Posterior vena cava (tissue), 2 donors: ENCODE measurements around the gene SYTL5. TPM values are rescaled to one million over a fixed set of nuclear protein-coding genes. Genes with fewer than 3 reads are reported as not detected.

ENCODE experiments used
- DNase-seq: peaks from one replicate; pipeline ENCODE4 v3.0.0-alpha.2; 2020; ENCODE audit warnings: low spot score
- intact Hi-C, 2 donors: fragments of 100-400 bp; cut with DNase I; formaldehyde crosslinking; loops; one replicate each; pipeline versions ENCODE4 v1.14.1 to v1.14.2; 2022 to 2023
- total RNA-seq, 2 donors: library from RNA; stranded (reverse); fragmentation: NEBNext Ultra II Directional; extraction: Animal tissue kit (Norgen Biotek cat#: 25700); gene quantifications; one replicate each; pipeline ENCODE4 v1.2.1, GENCODE V29; 2021
- donor health status: DM: yes; HTN: yes; CAD: no.
- donor health status: DM: yes; HTN: yes; CAD: no.

The SYTL5 gene
- total RNA-seq, 2 donors from 2014 or later, result 0.05 to 0.09 TPM

- intact Hi-C loops, result no loop called here
- no peak for DNase-seq
These were observed 76.0 kb downstream of the SYTL5 start for GRCh38 chrX:38082309-38082708.

- intact Hi-C loops, result loop anchor here in 1 of 2 donors (1.0 kb wide), 1 partner anchor 15 kb away; no protein-coding TSS in a partner anchor
These were observed 79.5 kb downstream of the SYTL5 start for GRCh38 chrX:38085813-38086212.

GRCh38 chrX:38086451-38087215, 80.3 kb downstream of the SYTL5 start:
- no peak for DNase-seq
- intact Hi-C loops, result no loop called here

More at GRCh38 chrX:38085813-38086212, 79.5 kb downstream of the SYTL5 start:
- no peak for DNase-seq

- no peak for DNase-seq
- intact Hi-C loops, result no loop called here
These were observed 81.2 kb downstream of the SYTL5 start for GRCh38 chrX:38087594-38087993.

- intact Hi-C loops, result no loop called here
- no peak for DNase-seq
These were observed 83.0 kb downstream of the SYTL5 start for GRCh38 chrX:38089173-38089982.

GRCh38 chrX:38095971-38096529, 89.7 kb downstream of the SYTL5 start:
- no peak for DNase-seq
- intact Hi-C loops, result no loop called here

- DNase-seq, result no peak
- intact Hi-C loops, result no loop called here
These were observed 93.3 kb downstream of the SYTL5 start for GRCh38 chrX:38099688-38100087.

GRCh38 chrX:38102240-38102639, 95.9 kb downstream of the SYTL5 start:
- DNase-seq, result no peak
- intact Hi-C loops, result no loop called here

- no peak for DNase-seq
- intact Hi-C loops, result no loop called here
These were observed 96.5 kb downstream of the SYTL5 start for GRCh38 chrX:38102875-38103274.

- DNase-seq, result no peak
- intact Hi-C loops, result no loop called here
These were observed 97.8 kb downstream of the SYTL5 start for GRCh38 chrX:38103857-38104812.

- intact Hi-C loops, result no loop called here
- no peak for DNase-seq
These were observed 98.9 kb downstream of the SYTL5 start for GRCh38 chrX:38105216-38105725.

GRCh38 chrX:38106991-38107655, 100.8 kb downstream of the SYTL5 start:
- intact Hi-C loops, result no loop called here
- no peak for DNase-seq

- DNase-seq, result no peak
- intact Hi-C loops, result no loop called here
These were observed 102.0 kb downstream of the SYTL5 start for GRCh38 chrX:38108364-38108763.

GRCh38 chrX:38109042-38109898, 102.9 kb downstream of the SYTL5 start:
- no peak for DNase-seq
- intact Hi-C loops, result no loop called here

GRCh38 chrX:38110231-38110630, 103.9 kb downstream of the SYTL5 start:
- intact Hi-C loops, result no loop called here
- DNase-seq, result no peak

- intact Hi-C loops, result no loop called here
- DNase-seq, result no peak
These were observed 104.8 kb downstream of the SYTL5 start for GRCh38 chrX:38111196-38111595.

- DNase-seq, result no peak
- intact Hi-C loops, result no loop called here
These were observed 106.2 kb downstream of the SYTL5 start for GRCh38 chrX:38112566-38112965.

- intact Hi-C loops, result no loop called here
- no peak for DNase-seq
These were observed 110.4 kb downstream of the SYTL5 start for GRCh38 chrX:38116706-38117105.
